ENCODE data around the gene RC3H2.
"Not testable (repeated sequence)": the region's sequence is repeated elsewhere in the genome, so short reads cannot be mapped to it uniquely, and the experiment has no call there.

Gene RC3H2

GRCh38 chr9:122929796-122930354, 24.7 kb upstream of the RC3H2 start:
- DNase-seq (ENCODE audit: low read depth in 2 of 2), result no peak

GRCh38 chr9:122923947-122924346, 18.8 kb upstream of the RC3H2 start:
- no peak for DNase-seq (ENCODE audit: low read depth in 2 of 2)

- DNase-seq (ENCODE audit: low read depth in 2 of 2), result no peak
Observed at GRCh38 chr9:122922713-122923112, 17.6 kb upstream of the RC3H2 start.

- DNase-seq (ENCODE audit: low read depth in 2 of 2), result no peak
Observed at GRCh38 chr9:122918310-122918709, 13.2 kb upstream of the RC3H2 start.

- DNase-seq (ENCODE audit: low read depth in 2 of 2), result peak; percentile 52 to 58
Observed at GRCh38 chr9:122912964-122913673, 8.0 kb upstream of the RC3H2 start, which contains the start of gene ZBTB6. Gene ZBTB6 (minus strand): TSS chr9:122913323. CDS start chr9:122912072, 1,251 bp downstream.

GRCh38 chr9:122912671-122912963, 7.5 kb upstream of the RC3H2 start:
- DNase-seq (ENCODE audit: low read depth in 2 of 2), result no peak

GRCh38 chr9:122906122-122906521, 963 bp upstream of the RC3H2 start:
- not testable (repeated sequence) for DNase-seq (ENCODE audit: low read depth in 2 of 2)

GRCh38 chr9:122904466-122904822, 715 bp downstream of the RC3H2 start:
- no peak for DNase-seq (ENCODE audit: low read depth in 2 of 2)

GRCh38 chr9:122900791-122901190, 4.4 kb downstream of the RC3H2 start:
- DNase-seq (ENCODE audit: low read depth in 2 of 2), result no peak

GRCh38 chr9:122897969-122898368, 7.2 kb downstream of the RC3H2 start:
- no peak for DNase-seq (ENCODE audit: low read depth in 2 of 2)

- DNase-seq (ENCODE audit: low read depth in 2 of 2), result no peak
Observed at GRCh38 chr9:122888480-122888879, 16.7 kb downstream of the RC3H2 start.

GRCh38 chr9:122883125-122883524, 22.0 kb downstream of the RC3H2 start:
- DNase-seq (ENCODE audit: low read depth in 2 of 2), result no peak

- DNase-seq (ENCODE audit: low read depth in 2 of 2), result no peak
Observed at GRCh38 chr9:122879443-122879842, 25.7 kb downstream of the RC3H2 start.

GRCh38 chr9:122875523-122875922, 29.6 kb downstream of the RC3H2 start:
- DNase-seq (ENCODE audit: low read depth in 2 of 2), result no peak

- not testable (repeated sequence) for DNase-seq (ENCODE audit: low read depth in 2 of 2)
Observed at GRCh38 chr9:122867276-122867675, 37.9 kb downstream of the RC3H2 start.

GRCh38 chr9:122866079-122866478, 39.1 kb downstream of the RC3H2 start:
- no peak for DNase-seq (ENCODE audit: low read depth in 2 of 2)

- DNase-seq (ENCODE audit: low read depth in 2 of 2), result no peak
Observed at GRCh38 chr9:122865300-122865699, 39.9 kb downstream of the RC3H2 start.

- DNase-seq (ENCODE audit: low read depth in 2 of 2), result no peak
Observed at GRCh38 chr9:122863407-122863806, 41.8 kb downstream of the RC3H2 start.

- no peak for DNase-seq (ENCODE audit: low read depth in 2 of 2)
Observed at GRCh38 chr9:122860319-122861142, 44.6 kb downstream of the RC3H2 start.

GRCh38 chr9:122857815-122858214, 47.3 kb downstream of the RC3H2 start:
- no peak for DNase-seq (ENCODE audit: low read depth in 2 of 2)

GRCh38 chr9:122852085-122852786, 52.9 kb downstream of the RC3H2 start:
- not testable (repeated sequence) for DNase-seq (ENCODE audit: low read depth in 2 of 2)

GRCh38 chr9:122848256-122848943, 56.8 kb downstream of the RC3H2 start:
- DNase-seq (ENCODE audit: low read depth in 2 of 2), result no peak
